Measurements from ENCODE around the gene CNTNAP2. TPM values are rescaled to one million over a fixed set of nuclear protein-coding genes. Genes with fewer than 3 reads are reported as not detected.

CNTNAP2 gene
- total and polyA plus RNA-seq, 4 donors, result 0.14 to 2.3 (median 1.1) TPM

GRCh38 chr7:146126767-146127509 is 10.3 kb downstream of the CNTNAP2 start:
- Histone ChIP-seq H3K4me3 (ENCODE audit: low read depth in 1 of 3, low read length in 3 of 3) (no peak overlapping the region), H3K4me1 (ENCODE audit: control insufficient read depth in 4 of 4, insufficient read depth in 4 of 4, low read length in 3 of 4) (no peaks in the 10 kb centered on the region), H3K9me3 (ENCODE audit: control insufficient read depth in 4 of 4, low read length in 3 of 4) (no peaks in the 10 kb centered on the region), H3K36me3 (ENCODE audit: control insufficient read depth in 4 of 4, insufficient read depth in 3 of 4, low read depth in 1 of 4, low read length in 3 of 4) (no peaks in the 10 kb centered on the region), H3K9ac (ENCODE audit: low read depth in 1 of 2, low read length in 2 of 2) (no peak overlapping the region), H3K27me3 (ENCODE audit: control insufficient read depth in 4 of 4, insufficient read depth in 4 of 4, low read length in 3 of 4) (no peaks in the 10 kb centered on the region), H3K27ac (ENCODE audit: low read depth in 1 of 2, low read length in 2 of 2) (no peak overlapping the region)
- WGBS, result 63% methylated on average over 8 of the region's 8 CpGs
- no peak for TF ChIP-seq HNF4A (conservative IDR thresholded peaks at IDR 0.05)
- TF ChIP-seq FOXA1 (IDR thresholded peaks at IDR 0.05), result no peak
- TF ChIP-seq, protein P1, sequence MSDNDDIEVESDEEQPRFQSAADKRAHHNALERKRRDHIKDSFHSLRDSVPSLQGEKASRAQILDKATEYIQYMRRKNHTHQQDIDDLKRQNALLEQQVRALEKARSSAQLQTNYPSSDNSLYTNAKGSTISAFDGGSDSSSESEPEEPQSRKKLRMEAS (IDR thresholded peaks at IDR 0.05), result no peak
- no peak for TF ChIP-seq ATF3 (IDR thresholded peaks at IDR 0.05)
- TF ChIP-seq HNF4G (IDR thresholded peaks at IDR 0.05), result no peak
- TF ChIP-seq RXRA (IDR thresholded peaks at IDR 0.05), result no peak
- no peak for TF ChIP-seq NR2F2 (IDR thresholded peaks at IDR 0.05)
- no peak for TF ChIP-seq RAD21 (IDR thresholded peaks at IDR 0.05)
- no peak for TF ChIP-seq EGR1 (IDR thresholded peaks at IDR 0.05; ENCODE audit: low read depth in 2 of 2)
- TF ChIP-seq JUND (IDR thresholded peaks at IDR 0.05), result no peak
- no peak for TF ChIP-seq YY1 (IDR thresholded peaks at IDR 0.05)
- TF ChIP-seq, protein P2, sequence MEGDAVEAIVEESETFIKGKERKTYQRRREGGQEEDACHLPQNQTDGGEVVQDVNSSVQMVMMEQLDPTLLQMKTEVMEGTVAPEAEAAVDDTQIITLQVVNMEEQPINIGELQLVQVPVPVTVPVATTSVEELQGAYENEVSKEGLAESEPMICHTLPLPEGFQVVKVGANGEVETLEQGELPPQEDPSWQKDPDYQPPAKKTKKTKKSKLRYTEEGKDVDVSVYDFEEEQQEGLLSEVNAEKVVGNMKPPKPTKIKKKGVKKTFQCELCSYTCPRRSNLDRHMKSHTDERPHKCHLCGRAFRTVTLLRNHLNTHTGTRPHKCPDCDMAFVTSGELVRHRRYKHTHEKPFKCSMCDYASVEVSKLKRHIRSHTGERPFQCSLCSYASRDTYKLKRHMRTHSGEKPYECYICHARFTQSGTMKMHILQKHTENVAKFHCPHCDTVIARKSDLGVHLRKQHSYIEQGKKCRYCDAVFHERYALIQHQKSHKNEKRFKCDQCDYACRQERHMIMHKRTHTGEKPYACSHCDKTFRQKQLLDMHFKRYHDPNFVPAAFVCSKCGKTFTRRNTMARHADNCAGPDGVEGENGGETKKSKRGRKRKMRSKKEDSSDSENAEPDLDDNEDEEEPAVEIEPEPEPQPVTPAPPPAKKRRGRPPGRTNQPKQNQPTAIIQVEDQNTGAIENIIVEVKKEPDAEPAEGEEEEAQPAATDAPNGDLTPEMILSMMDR (IDR thresholded peaks at IDR 0.05; ENCODE audit: low read depth, low read length, missing input control), result no peak
- TF ChIP-seq SP1 (IDR thresholded peaks at IDR 0.05), result no peak
- TF ChIP-seq GABPA (IDR thresholded peaks at IDR 0.05 in 1 of 2, conservative IDR thresholded peaks at IDR 0.05 in 1 of 2), result no peak
- no peak for TF ChIP-seq TAF1 (conservative IDR thresholded peaks at IDR 0.05)
- TF ChIP-seq, protein P3, sequence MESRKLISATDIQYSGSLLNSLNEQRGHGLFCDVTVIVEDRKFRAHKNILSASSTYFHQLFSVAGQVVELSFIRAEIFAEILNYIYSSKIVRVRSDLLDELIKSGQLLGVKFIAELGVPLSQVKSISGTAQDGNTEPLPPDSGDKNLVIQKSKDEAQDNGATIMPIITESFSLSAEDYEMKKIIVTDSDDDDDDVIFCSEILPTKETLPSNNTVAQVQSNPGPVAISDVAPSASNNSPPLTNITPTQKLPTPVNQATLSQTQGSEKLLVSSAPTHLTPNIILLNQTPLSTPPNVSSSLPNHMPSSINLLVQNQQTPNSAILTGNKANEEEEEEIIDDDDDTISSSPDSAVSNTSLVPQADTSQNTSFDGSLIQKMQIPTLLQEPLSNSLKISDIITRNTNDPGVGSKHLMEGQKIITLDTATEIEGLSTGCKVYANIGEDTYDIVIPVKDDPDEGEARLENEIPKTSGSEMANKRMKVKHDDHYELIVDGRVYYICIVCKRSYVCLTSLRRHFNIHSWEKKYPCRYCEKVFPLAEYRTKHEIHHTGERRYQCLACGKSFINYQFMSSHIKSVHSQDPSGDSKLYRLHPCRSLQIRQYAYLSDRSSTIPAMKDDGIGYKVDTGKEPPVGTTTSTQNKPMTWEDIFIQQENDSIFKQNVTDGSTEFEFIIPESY (IDR thresholded peaks at IDR 0.05), result no peak
- no peak for TF ChIP-seq REST (IDR thresholded peaks at IDR 0.05)
- no peak for TF ChIP-seq FOXA2 (IDR thresholded peaks at IDR 0.05)
- no peak for DNase-seq (ENCODE audit: low spot score)
